ENCODE results near the gene MYT1. TPM values are rescaled to one million over a fixed set of nuclear protein-coding genes. Genes with fewer than 3 reads are reported as not detected.

The MYT1 gene
- total and polyA plus RNA-seq, 2 of the 8 experiments (the other 6 are each of a cell fraction or from before 2014, with no cell fraction given) = 0.63 to 2.0 TPM

DNA sequence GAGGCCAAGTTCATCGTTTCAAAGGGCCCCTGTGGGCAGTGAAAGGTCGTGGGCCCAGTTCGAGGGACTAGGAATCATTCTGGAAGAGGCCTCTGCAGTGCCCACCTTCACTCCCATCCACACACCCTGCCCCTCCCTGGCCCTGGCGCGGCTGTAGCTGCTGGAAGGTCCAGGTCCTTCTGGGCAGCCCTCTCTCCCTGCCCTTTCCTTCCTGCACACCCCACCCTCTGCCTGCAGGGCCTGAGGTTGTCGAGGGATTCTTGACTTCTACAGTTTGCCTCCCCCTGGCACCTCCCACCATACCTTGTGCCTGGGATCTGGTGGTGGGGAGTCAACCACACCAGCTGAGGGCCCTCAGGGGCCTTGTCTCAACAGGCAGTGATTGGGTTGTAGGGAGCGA, 4.5 kb upstream of the MYT1 start (continued):
- no peak for TF ChIP-seq CTCF (IDR thresholded peaks at IDR 0.05; ENCODE audit: control extremely low read depth in 1 of 3, insufficient read depth in 1 of 3, low read depth in 1 of 3, low read length in 3 of 3)
- no peak for TF ChIP-seq ASH2L (IDR thresholded peaks at IDR 0.05; ENCODE audit: low read length)
- TF ChIP-seq JUND (IDR thresholded peaks at IDR 0.05; ENCODE audit: low read length) = no peak
- no peak for TF ChIP-seq KDM5A (IDR thresholded peaks at IDR 0.05; ENCODE audit: low read length)
- no peak for TF ChIP-seq CHD1 (IDR thresholded peaks at IDR 0.05; ENCODE audit: low read depth, low read length)

Data from H1 (cell line).